Measurements from ENCODE around the gene IPO9.

DNA sequence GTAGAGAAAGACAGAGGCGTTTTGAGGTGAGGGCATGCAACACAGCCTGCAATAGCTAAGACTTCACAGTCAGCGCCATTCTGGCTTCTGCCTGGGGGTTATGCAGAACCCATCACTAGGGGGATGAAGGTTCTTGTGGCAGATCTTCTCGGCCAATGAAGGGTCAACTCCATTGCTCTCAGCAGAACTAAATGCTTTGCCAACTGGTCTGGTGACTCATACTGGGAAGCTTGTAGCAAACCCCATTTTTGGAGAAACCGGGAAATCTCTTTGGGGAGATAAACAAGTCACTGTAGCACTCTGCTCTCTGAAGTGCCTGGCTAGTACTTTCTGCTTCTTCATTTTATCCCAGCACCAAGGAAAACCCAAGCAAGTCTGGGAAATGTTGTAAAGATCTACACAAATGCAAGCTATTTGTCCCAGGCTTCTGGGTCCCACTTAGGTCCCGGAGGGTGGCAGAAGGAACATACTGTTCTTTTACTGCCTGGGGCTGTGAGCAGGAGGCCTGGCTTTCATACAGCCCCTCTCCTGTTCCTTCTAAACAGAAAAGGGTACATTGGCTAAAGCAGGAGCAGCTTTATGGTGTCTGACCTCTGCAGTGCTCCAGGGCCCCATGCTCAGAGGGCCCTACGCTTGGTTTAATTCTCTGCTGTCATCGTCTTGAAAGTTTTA, 88.5 kb downstream of the IPO9 start:
- TF ChIP-seq CTCF (IDR thresholded peaks at IDR 0.05), result no peak
- TF ChIP-seq POLR2A (IDR thresholded peaks at IDR 0.05), result no peak
